GM19395 (cell line): ENCODE results near the gene CBLIF.
A peak's percentile ranks its signal among the peaks of the same experiment; 100 is the strongest.
"Not testable (repeated sequence)": the region's sequence is repeated elsewhere in the genome, so short reads cannot be mapped to it uniquely, and the experiment has no call there.

ENCODE experiments used
- ATAC-seq: cut with Tn5 transposase; IDR thresholded peaks from one replicate; pipeline ENCODE4 v1.9.1; 2021; ENCODE audit warnings: mild to moderate bottlenecking, moderate library complexity; ENCODE audit not compliant: unreplicated experiment

CBLIF gene

DNA sequence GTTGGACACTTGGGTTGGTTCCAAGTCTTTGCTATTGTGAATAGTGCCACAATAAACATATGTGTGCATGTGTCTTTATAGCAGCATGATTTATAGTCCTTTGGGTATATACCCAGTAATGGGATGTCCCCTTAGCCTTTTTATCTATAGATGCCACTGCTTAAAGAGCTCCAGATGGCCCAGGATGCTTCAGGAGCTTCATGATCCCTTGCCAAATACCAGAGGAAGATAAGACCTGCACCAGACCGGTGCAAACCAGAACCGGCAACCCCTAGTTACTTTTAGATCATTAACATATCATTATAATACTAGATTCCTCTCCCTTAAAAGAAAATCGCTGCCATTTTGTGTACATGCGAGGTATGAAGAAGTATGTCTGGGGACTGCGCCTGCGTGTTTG lies 3.1 kb upstream of the CBLIF start:
- not testable (repeated sequence) for ATAC-seq

- no peak for ATAC-seq
Measured at GRCh38 chr11:59847626-59848025, 2.3 kb upstream of the CBLIF start.

DNA sequence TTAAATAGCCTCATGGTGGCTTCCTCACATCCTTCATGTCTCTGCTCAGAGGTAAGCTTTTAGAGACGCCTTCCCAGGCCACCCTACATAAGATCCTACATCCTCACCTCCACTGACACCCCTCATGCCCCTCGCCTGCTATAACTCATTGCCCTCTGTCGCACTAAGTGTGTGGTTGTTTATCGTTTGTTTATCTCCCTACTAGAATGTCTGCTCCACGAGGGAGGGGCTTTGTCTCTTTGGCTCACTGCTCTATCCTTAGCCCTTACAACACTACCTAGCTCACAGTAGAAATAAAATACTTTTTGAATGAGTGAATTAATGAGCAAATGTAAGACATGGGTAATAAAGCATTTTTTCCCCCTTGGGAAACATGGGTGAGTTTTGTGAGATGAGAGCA lies 1.3 kb upstream of the CBLIF start:
- ATAC-seq: no peak

DNA sequence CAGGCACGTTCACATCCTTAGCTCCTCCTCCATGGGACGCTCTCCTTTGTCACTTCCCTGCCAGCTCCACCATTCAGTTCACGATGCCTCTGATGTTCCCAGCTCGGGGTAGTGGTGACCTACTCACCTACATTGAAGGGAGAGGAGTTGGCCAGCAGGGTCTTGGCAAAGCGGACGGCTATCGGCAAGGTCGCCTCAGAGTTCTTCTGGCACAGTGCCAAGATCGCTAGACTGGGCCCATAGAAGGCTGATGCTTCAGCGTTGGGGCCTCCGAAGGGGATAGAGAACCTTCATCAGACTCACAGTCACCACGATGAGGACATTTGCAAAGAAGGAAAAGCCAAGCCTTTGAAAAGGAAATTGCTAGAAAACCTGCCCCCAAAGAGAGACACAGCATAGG lies 3.0 kb downstream of the CBLIF start:
- no peak for ATAC-seq

GRCh38 chr11:59841514-59841913 lies 3.8 kb downstream of the CBLIF start:
- ATAC-seq: no peak

DNA sequence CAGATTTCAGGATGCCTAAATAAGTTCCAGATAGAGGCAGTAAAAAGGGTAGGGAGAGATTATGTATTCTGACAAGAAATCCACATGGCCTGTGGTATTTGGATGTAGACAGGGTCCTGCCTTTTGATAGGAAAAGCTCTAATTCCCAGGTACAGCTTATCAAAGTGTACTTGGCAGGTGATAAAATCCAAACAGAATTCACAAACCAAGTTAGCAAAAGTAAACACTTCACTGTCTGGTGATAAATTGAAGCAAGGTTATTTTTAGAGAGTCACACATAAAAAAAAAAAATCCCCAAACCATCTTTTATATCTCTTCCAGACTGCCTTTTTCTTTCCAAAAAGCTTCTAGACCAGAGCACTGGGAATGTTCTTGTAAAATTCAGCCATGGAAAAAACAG lies 5.7 kb downstream of the CBLIF start:
- ATAC-seq: no peak

DNA sequence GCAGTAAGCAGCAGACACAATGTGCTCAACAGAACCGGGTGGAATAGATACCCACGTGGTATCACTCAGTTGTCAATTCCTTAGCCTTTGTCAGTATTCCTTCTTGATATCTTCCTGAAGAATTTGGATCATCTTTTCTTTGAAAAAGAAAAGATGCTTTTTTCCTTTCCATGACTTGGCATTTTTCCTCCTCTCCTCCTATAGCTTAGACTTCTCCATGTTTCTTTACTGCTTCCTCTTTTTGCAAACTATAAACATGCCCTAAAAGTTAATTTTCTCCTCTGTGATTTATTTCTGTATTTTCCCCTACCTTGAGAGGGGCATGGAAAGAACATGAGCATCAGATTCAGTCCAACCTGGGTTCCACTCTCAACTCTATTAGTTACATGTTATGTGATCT lies 11.7 kb downstream of the CBLIF start:
- ATAC-seq: no peak

DNA sequence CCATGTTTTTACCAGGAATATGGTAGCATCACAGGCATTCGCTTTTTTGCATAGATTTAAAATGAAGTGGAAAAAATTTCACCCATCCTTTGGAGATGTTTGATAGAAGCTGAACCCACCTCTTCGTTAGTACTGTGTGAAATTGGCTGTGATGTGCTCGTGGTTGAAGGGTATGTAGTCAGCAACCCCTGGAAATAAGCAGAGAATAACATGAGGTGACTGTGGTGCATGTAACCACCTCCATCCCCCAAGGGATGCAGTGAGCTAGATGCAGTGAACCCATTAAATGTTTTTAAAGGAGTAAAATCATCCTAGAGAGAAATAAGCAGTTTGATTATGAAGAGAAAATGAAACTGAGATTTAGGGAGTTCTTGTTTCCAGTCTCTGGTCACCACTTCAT lies 15.9 kb downstream of the CBLIF start:
- ATAC-seq: no peak

DNA sequence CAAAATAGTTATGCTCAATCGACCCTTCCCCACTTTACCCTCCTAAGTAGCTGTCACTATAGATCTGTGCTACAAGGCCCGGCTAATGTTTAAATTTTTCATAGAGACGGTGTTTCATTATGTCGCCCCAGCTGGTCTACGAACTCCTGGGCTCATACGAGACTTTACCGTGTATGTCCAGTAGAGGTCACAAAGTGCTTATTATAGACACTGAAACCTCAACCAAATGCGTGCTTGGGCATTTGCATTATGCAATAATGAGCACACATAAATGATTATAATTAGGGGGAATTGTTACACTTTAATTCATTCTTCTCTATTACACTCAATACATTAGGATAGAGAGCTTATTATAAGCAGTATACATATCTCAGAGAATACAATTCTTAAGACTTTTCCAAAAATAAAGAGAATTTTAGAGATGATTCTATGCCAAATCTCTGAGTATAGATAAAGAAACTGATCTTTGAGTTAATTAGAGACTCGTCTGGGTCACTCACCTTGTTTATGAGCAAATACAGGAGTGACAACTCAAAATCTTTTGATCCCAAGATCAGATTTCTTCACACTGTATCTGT lies 22.2 kb downstream of the CBLIF start:
- ATAC-seq: peak; percentile 93

DNA sequence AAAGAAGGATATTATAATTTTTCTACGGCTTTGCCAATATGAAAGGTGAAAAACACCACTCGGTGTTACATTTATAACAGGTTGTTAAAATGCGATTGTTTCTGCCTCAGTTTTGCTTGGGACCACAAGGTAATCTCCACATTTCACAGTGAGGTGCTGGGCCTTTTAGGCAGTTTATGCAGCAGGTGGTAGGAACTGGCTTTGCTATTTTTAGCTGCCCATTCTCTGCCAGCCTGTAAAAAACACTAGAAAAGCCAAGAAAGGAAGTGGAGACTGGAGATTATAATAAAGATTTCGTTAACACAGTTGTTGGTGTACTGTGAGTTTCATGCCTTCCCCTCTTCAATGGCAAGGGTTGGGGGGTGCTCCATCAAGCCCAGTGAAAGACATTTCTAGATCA lies 26.7 kb downstream of the CBLIF start:
- ATAC-seq: peak; percentile 37

- ATAC-seq: not testable (repeated sequence)
Measured at GRCh38 chr11:59816434-59816833, 28.9 kb downstream of the CBLIF start.

DNA sequence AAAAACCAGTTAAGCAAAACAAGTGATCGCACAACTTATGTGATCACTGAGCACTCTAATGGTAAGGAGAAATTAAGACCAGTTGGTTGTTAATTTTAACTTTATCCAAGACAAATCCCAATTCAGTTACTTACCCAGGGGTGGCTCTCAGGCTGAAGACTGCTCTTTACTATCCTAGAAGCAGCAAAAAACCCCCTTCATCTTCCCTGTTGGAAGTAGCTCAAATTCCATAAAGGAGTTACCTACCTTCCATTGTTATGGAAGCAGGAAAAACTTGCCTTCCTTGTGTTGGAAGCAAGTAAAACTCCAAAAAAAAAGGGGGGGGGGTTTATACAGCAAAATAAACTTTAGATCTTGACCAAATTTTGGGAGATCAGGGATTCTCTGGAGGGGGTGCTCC lies 29.5 kb downstream of the CBLIF start:
- no peak for ATAC-seq

DNA sequence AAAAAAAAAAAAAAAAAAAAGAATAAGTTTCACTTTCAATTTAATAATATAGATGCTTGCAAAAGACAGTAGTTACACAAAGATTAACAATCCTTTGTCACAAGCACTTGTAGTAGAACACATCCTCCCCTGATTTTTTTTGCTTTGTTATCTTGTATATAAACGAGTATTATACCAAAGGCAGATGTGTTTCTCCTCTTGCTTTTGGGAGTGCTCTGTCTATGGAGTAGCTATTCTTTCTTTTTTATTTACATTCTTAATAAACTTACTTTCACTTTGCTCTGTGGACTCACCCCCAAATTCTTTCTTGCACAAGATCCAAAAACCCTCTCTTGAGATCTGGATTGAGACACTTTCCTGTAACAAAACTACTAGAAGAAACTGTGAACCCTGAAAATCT lies 31.3 kb downstream of the CBLIF start:
- ATAC-seq: no peak

DNA sequence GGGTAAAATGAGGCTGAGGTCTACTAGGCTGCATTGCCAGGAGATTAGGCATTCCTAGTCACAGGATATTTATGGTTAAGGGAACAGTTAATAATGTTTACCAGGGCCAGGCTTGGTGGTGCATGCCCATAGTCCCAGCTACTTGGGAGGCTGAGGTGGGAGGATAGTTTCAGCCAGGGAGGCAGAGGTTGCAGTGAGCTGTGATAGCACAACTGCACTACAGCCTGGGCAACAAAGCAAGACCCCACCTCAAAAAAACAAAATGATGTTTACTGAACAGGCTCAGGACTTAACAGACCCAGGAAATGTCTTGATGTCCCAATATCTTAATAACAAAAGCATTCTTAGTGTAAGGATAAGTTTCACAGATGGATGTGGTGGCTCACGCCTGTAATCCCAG lies 31.9 kb downstream of the CBLIF start:
- ATAC-seq: no peak

GRCh38 chr11:59812220-59812619 lies 33.1 kb downstream of the CBLIF start:
- ATAC-seq: no peak

DNA sequence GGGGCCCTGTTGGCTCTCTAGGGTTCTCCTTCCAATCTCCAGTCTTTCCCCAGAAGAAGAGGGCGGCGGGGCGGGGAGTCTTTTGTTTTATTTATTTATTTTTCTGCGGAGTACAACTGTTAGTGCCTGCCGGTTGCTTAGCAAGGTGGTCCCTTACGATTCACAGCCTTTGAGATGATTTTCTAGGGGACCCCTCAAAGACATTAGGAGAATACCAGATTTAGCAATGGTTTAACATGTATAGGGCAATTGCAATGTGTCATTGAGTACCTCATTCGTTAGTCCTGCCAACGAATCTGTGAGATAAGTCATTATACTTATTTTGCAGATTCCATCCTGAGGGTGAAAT lies 34.4 kb downstream of the CBLIF start:
- ATAC-seq: no peak

GRCh38 chr11:59810189-59810910 lies 34.9 kb downstream of the CBLIF start, which contains the start of gene MRPL16:
Gene MRPL16, minus strand, starts transcription at chr11:59810778. Its CDS starts 120 bp downstream, at chr11:59810658.
- ATAC-seq: peak; percentile 97

GRCh38 chr11:59807047-59807610 lies 38.2 kb downstream of the CBLIF start:
- no peak for ATAC-seq

GRCh38 chr11:59804061-59804460 lies 41.2 kb downstream of the CBLIF start:
- ATAC-seq: no peak

- no peak for ATAC-seq
Measured at GRCh38 chr11:59802639-59803176, 42.6 kb downstream of the CBLIF start.

DNA sequence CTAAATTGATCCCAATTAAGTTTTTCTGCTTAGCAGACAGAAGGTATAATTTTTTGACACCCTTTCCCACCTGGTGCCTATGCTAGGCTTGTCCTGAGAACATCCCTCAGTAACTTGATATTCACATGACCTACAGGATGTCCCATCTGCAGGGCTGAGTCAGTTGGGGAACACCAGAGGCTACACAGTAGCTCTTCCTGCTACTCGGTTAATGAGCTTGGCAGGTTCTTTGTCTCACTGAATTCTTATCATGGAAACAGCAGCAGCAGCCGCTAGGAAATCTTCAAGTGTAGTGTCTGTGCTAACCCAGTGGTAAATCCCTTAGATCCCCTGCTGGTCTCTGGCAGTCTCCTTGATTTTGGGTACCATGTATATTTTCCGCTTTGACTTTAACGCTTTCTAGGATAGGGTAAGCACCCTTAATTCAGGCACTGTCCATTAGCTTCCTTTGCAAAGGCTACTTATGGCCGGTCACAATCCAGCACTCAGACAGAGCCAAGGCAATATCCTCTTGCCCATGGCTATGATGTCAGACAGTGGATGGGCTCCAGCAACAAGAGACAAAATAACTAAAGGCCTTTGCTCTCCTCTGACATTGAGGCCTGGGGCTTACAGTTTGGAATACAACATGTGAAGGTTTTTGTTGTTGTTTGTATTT lies 43.2 kb downstream of the CBLIF start:
- no peak for ATAC-seq
